ENCODE data around the gene PAOX. TPM values are rescaled to one million over a fixed set of nuclear protein-coding genes. Genes with fewer than 3 reads are reported as not detected.
"Not testable (repeated sequence)": the region's sequence is repeated elsewhere in the genome, so short reads cannot be mapped to it uniquely, and the experiment has no call there.

The PAOX gene
- total RNA-seq, 1 donor from 2014 or later, result 4.6 TPM

GRCh38 chr10:133421336-133422222, 42.5 kb downstream of the PAOX start:
- Histone ChIP-seq H3K4me2 (no peak overlapping the region), H2AFZ (replicated peaks) (no peak overlapping the region), H3K79me2 (ENCODE audit: low read depth) (no peaks in the 10 kb centered on the region), H4K20me1 (ENCODE audit: low read depth) (peaks cover 19% of the 10 kb centered on the region), H3F3A (ENCODE audit: low read depth) (peaks cover 12% of the 10 kb centered on the region), H3K36me3 (no peaks in the 10 kb centered on the region), H3K4me3 (no peak overlapping the region), H3K9ac (no peak overlapping the region), H3K9me3 (ENCODE audit: low read depth) (no peaks in the 10 kb centered on the region), H3K4me1 (no peaks in the 10 kb centered on the region), H3K27ac (no peak overlapping the region), H3K27me3 (peaks cover 28% of the 10 kb centered on the region)
- TF ChIP-seq EZH2phosphoT487 (IDR thresholded peaks at IDR 0.05), result no peak
- TF ChIP-seq EZH2 (IDR thresholded peaks at IDR 0.05), result no peak
- TF ChIP-seq CTCF (IDR thresholded peaks at IDR 0.05), result no peak
- Mint-ChIP-seq H3K4me3 (peak overlapping the region; percentile 33), H3K27me3 (ENCODE audit: insufficient read depth, low read depth) (peaks cover 3% of the 10 kb centered on the region), H3K9me3 (no peaks in the 10 kb centered on the region), H3K4me1 (no peaks in the 10 kb centered on the region), H3K36me3 (peaks cover 3% of the 10 kb centered on the region), H3K27ac (no peak overlapping the region)
- DNase-seq (ENCODE audit: low spot score), result no peak

- no peak for DNase-seq (ENCODE audit: low spot score)
- Mint-ChIP-seq H3K9me3 (no peaks in the 10 kb centered on the region), H3K27ac (no peak overlapping the region), H3K4me1 (no peaks in the 10 kb centered on the region), H3K4me3 (peak overlapping the region; percentile 43), H3K27me3 (ENCODE audit: insufficient read depth, low read depth) (peaks cover 3% of the 10 kb centered on the region), H3K36me3 (peaks cover 3% of the 10 kb centered on the region)
- Histone ChIP-seq H3K27me3 (peaks cover 28% of the 10 kb centered on the region), H3K9me3 (ENCODE audit: low read depth) (no peaks in the 10 kb centered on the region), H3F3A (ENCODE audit: low read depth) (peaks cover 12% of the 10 kb centered on the region), H3K9ac (no peak overlapping the region), H3K4me3 (no peak overlapping the region), H3K36me3 (no peaks in the 10 kb centered on the region), H3K4me1 (no peaks in the 10 kb centered on the region), H3K27ac (no peak overlapping the region), H2AFZ (replicated peaks) (no peak overlapping the region), H4K20me1 (ENCODE audit: low read depth) (peaks cover 19% of the 10 kb centered on the region), H3K4me2 (no peak overlapping the region), H3K79me2 (ENCODE audit: low read depth) (no peaks in the 10 kb centered on the region)
- TF ChIP-seq EZH2 (IDR thresholded peaks at IDR 0.05) (no peak), EZH2phosphoT487 (IDR thresholded peaks at IDR 0.05) (no peak), CTCF (IDR thresholded peaks at IDR 0.05) (no peak)
These were observed 43.3 kb downstream of the PAOX start for GRCh38 chr10:133422223-133422806.

- Histone ChIP-seq H3K9me3 (ENCODE audit: low read depth) (no peaks in the 10 kb centered on the region), H3K9ac (no peak overlapping the region), H3K4me3 (peak overlapping the region; percentile 29), H3K79me2 (ENCODE audit: low read depth) (no peaks in the 10 kb centered on the region), H3K36me3 (no peaks in the 10 kb centered on the region), H3K27me3 (peaks cover 28% of the 10 kb centered on the region), H2AFZ (replicated peaks) (no peak overlapping the region), H3K27ac (no peak overlapping the region), H3K4me2 (peak overlapping the region; percentile 67), H3F3A (ENCODE audit: low read depth) (peaks cover 12% of the 10 kb centered on the region), H3K4me1 (no peaks in the 10 kb centered on the region), H4K20me1 (ENCODE audit: low read depth) (peaks cover 19% of the 10 kb centered on the region)
- H3K36me3 Mint-ChIP-seq, result peaks cover 3% of the 10 kb centered on the region
- peak overlapping the region; percentile 73 for H3K4me3 Mint-ChIP-seq
- DNase-seq (ENCODE audit: low spot score), result peak; percentile 54
- H3K27ac Mint-ChIP-seq, result no peak overlapping the region
- peaks cover 3% of the 10 kb centered on the region for H3K27me3 Mint-ChIP-seq (ENCODE audit: insufficient read depth, low read depth)
- no peaks in the 10 kb centered on the region for H3K9me3 Mint-ChIP-seq
- H3K4me1 Mint-ChIP-seq, result no peaks in the 10 kb centered on the region
- TF ChIP-seq CTCF (IDR thresholded peaks at IDR 0.05) (no peak), EZH2phosphoT487 (IDR thresholded peaks at IDR 0.05) (no peak), EZH2 (IDR thresholded peaks at IDR 0.05) (no peak)
These were observed 44.0 kb downstream of the PAOX start for GRCh38 chr10:133422807-133423771.

- DNase-seq (ENCODE audit: low spot score), result peak; percentile 34
- H3K9me3 Mint-ChIP-seq; H3K4me3 ChIP-seq; H3K9me3 ChIP-seq (ENCODE audit: low read depth); H3K27ac Mint-ChIP-seq; H3K79me2 ChIP-seq (ENCODE audit: low read depth); H3K36me3 ChIP-seq; H3K36me3 Mint-ChIP-seq; H2AFZ ChIP-seq (replicated peaks); H3K4me2 ChIP-seq; H3K9ac ChIP-seq; H3K4me1 Mint-ChIP-seq; H3K4me1 ChIP-seq; H3K27me3 Mint-ChIP-seq (ENCODE audit: insufficient read depth, low read depth); H3K27ac ChIP-seq; H3K4me3 Mint-ChIP-seq: not testable (repeated sequence)
- Histone ChIP-seq H3K27me3 (peaks cover 28% of the 10 kb centered on the region), H3F3A (ENCODE audit: low read depth) (peaks cover 12% of the 10 kb centered on the region), H4K20me1 (ENCODE audit: low read depth) (peaks cover 19% of the 10 kb centered on the region)
These were observed 45.0 kb downstream of the PAOX start for GRCh38 chr10:133424102-133424501.

- Histone ChIP-seq H3F3A (ENCODE audit: low read depth) (peaks cover 12% of the 10 kb centered on the region), H3K4me3 (peak within 1 kb of the TSS; percentile 29), H4K20me1 (ENCODE audit: low read depth) (peaks cover 19% of the 10 kb centered on the region), H3K27me3 (peaks cover 28% of the 10 kb centered on the region), H3K4me2 (peak within 1 kb of the TSS; percentile 67)
- not testable (repeated sequence) for H3K4me1 Mint-ChIP-seq; H3K9ac ChIP-seq; H3K27ac Mint-ChIP-seq; H3K9me3 ChIP-seq (ENCODE audit: low read depth); H3K36me3 Mint-ChIP-seq; H3K27me3 Mint-ChIP-seq (ENCODE audit: insufficient read depth, low read depth); H2AFZ ChIP-seq (replicated peaks); H3K36me3 ChIP-seq; H3K79me2 ChIP-seq (ENCODE audit: low read depth); DNase-seq (ENCODE audit: low spot score); H3K4me1 ChIP-seq; H3K27ac ChIP-seq
- peaks cover 11% of the 10 kb centered on the region for H3K9me3 Mint-ChIP-seq
- peak within 1 kb of the TSS; percentile 73 for H3K4me3 Mint-ChIP-seq
These were observed 45.5 kb downstream of the PAOX start, which contains the start of gene SPRN for GRCh38 chr10:133424601-133425000. Gene SPRN, minus strand, starts transcription at chr10:133424625. Its CDS starts 944 bp downstream, at chr10:133423681.
